SU-DHL-6 (cell line): ENCODE results near the gene TTC19.

Experiments
- CTCF ChIP-seq: fragments of 200-600 bp; sonication (generic); IDR thresholded peaks from one replicate; pipeline ENCODE4 v1.5.1; 2017; ENCODE audit warnings: antibody characterized with exemption, mild to moderate bottlenecking, low read length, moderate library complexity; ENCODE audit not compliant: insufficient read depth, poor library complexity, severe bottlenecking
- EZH2phosphoT487 ChIP-seq: fragments of 200-600 bp; sonication (generic), shearing (Covaris generic); conservative IDR thresholded peaks from 2 replicates; pipeline ENCODE4 v1.6.1; 2018; ENCODE audit warnings: mild to moderate bottlenecking, antibody characterized with exemption, low read length, moderate library complexity, mixed read lengths

GRCh38 chr17:16002708-16003260 lies 3.2 kb downstream of the TTC19 start:
- TF ChIP-seq CTCF (no peak), EZH2phosphoT487 (no peak)
